GM21717 (cell line): ENCODE results near the gene GPR180.
"Not testable (repeated sequence)": the region's sequence is repeated elsewhere in the genome, so short reads cannot be mapped to it uniquely, and the experiment has no call there.

Experiments used
- ATAC-seq: cut with Tn5 transposase; IDR thresholded peaks from one replicate; pipeline ENCODE4 v1.9.1; 2021; ENCODE audit warnings: mild to moderate bottlenecking, moderate library complexity; ENCODE audit not compliant: unreplicated experiment

The GPR180 gene

GRCh38 chr13:94595950-94596574, 5.6 kb upstream of the GPR180 start, which contains the start of gene TGDS:
Gene TGDS, minus strand, starts transcription at chr13:94596152. Its CDS starts 16 bp downstream, at chr13:94596136.
- ATAC-seq, result peak; percentile 97

DNA sequence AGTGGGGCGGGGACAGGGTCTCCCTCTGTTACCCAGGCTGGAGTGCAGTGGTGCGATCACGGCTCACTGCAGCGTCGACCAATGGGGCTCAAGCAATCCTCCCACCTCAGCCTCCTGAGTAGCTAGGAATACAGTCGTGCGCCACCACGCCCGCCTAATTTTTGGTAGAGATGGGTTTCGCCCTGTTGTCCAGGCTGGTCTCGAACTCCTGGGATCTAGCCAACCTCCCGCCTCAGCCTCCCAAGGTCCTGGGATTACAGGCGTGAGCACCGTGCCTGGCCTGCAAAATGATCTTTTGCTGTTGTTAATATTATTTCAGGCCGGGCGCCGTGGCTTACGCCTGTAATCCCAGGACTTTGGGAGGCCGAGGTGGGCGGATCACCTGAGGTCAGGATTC, 5.1 kb upstream of the GPR180 start:
- no peak for ATAC-seq

- ATAC-seq, result no peak
Measured at GRCh38 chr13:94598281-94598680, 3.4 kb upstream of the GPR180 start.

DNA sequence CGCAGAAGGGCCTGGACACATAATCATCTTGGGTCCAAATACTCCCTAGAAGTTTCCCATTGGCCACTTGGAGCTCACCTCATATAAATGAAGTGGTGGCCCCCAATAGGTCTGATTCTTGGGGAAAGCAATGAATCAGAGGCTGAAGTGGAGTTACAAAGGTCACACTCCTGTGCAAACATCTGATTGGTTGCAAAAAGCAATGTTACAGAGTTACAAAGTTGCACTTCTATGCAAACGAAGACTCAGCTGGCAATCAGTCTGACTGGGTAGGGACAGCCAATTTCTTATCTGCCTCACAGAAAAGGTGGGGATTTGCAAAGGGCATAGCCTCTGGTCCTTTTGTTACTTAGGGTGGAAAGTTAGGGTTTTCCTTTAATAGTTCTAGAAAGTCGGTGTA, 1.8 kb upstream of the GPR180 start:
- ATAC-seq, result no peak

DNA sequence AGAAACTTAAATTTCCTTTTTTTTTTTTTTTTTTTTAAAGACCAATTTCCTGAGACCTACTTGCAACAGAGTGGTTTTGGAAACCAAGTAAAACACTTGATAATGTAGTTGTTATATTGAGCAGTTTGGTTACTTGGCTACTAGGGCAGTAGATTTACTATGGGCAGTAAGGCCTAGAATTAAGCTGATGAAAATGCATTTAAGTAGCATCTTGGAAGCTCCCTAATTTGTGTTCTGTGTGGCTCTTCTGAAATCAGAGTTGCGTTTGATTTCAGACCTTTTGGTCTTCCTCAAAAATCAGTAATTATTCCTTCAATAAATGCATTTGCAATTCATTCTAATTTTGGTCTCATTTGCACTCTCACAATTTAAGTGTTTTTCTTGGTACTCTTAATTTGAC, 810 bp downstream of the GPR180 start:
- ATAC-seq, result no peak

DNA sequence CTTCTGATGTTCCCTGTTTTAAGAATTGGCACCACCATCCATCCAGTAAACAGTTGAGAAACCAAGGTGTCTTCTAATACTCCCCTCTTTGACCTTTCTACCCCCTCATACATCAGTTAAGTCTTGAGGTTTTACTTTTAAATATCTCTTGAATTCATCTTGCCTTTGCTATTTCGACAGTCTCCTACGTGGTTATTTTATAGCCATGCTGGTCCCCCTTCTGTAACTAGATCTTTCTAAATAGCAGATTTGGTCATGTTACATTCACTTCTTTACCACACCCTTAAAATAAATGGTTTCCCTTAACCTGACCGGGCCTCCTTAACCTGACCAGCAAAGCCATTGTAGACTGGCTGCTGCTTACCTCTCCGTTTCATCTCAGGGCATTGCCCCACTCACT, 5.4 kb downstream of the GPR180 start:
- no peak for ATAC-seq

DNA sequence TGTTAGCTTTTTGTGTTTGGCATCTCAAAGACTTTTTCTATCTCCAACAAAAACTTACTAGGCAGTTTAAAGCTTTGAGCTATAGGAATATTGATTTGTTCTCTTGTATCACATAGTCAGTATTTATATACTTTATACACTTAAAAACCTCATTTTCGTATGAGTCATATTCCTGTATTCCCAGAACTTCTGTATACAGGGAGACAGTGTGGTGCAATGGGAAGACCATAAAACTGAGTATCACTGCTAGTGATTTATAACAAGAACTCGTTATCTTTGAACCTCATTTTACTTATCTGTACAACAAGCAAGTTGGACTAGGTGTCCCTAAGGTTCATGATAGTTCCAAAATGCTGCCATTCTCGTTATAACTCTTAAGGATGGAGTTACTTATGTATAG, 6.3 kb downstream of the GPR180 start:
- ATAC-seq, result no peak

- no peak for ATAC-seq
Measured at GRCh38 chr13:94608586-94608985, 6.9 kb downstream of the GPR180 start.

DNA sequence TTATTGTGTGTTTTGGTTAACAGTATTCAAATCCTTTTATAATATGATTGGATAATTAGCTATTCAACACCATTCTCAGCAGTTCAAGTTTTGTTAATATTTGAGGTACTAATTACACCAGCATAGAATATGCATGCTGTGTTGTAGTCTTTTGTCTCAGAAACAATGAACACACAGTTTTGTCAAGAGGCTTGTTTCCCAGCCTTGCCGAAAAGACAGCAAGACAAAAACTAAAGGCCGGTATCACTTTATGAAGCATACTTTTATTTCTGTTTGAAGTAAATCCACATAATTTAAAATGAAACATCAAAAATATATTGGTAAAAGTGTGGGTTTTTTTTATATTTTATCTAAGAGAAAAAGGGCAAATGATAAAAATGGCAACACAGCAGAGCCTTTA, 7.5 kb downstream of the GPR180 start:
- no peak for ATAC-seq

GRCh38 chr13:94610475-94610874, 8.8 kb downstream of the GPR180 start:
- no peak for ATAC-seq

DNA sequence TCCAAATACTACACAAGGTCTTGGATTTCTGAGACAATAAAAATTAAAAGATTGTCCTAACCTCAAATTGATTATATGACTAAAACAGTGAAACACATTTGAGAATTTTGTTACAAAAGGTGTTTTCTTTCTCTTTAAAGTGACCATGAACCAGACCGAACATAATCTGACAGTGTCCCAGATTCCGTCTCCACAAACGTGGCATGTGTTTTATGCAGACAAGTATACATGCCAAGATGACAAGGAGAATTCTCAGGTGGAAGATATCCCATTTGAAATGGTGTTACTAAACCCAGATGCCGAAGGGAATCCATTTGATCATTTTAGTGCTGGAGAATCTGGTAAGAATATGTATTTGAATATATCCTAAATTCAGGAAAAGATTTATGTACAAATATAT, 10.4 kb downstream of the GPR180 start:
- ATAC-seq, result no peak

GRCh38 chr13:94613051-94613450, 11.4 kb downstream of the GPR180 start:
- no peak for ATAC-seq

DNA sequence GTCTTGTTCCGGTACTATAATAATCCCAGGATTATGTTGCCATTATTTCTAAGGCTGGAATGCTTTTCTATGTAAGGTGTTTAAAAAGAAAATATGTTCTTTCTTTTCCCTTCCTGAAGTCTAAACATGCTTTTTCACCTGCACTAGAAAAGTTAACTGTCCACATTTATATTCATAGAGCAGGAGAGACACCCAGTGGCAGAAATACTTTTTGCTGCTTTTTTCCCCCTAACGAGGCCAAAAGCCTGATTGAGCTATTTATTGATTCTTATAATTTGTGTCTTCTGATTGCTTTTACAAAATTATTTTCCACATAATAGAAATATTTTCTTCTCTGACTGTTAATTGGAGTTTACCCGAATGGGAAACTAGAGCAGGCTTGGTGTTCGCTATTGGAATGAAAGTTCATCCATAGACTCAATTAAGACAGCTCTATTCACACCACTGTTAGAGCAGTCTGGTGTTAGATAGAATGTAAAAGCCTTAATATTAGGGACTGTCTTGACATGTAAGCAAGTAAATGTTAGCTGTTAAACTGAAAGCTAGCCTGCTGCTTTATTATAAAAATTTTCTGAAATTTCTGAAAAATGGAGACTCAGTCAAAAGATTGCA, 15.8 kb downstream of the GPR180 start:
- no peak for ATAC-seq

GRCh38 chr13:94620286-94620896, 18.7 kb downstream of the GPR180 start:
- ATAC-seq, result peak; percentile 80

DNA sequence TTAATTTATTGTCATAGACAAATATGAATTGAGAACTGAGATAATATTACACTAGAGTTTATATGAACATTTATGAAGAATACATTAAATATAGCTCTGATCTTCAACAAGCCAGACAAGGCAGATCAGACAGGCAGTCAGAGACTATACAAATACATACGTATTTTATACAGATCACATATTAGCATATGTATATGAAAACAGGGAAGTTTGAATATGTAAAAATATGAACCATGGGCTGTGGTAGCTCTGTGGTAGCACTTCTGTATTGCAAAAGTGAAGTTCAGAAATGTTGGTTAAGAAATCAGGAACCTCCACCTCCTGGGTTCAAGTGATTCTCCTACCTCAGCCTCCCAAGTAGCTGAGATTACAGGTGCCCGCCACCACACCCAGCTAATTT, 20.7 kb downstream of the GPR180 start:
- ATAC-seq, result no peak

- no peak for ATAC-seq
Measured at GRCh38 chr13:94623316-94623715, 21.7 kb downstream of the GPR180 start.

DNA sequence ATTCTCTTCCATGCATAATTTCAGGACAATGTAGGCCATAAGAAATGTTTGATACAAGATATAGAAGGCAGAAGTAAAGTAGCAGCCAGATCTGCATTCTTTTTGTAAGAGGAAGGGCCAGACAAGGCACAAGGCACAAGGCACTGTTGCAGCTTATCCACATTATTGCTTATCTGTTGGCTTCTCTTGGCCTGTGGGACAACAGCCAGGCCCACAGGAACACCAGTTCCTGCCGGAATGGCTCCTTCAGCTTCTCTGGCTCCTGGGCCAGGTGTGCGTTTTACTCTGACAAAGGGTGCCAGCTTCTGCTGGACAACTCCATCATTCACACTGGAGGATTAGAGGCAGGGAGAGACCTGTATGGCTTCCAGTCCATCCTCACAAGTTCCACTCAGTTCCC, 29.2 kb downstream of the GPR180 start:
- no peak for ATAC-seq

- no peak for ATAC-seq
Measured at GRCh38 chr13:94632226-94632980, 30.7 kb downstream of the GPR180 start.

- ATAC-seq, result not testable (repeated sequence)
Measured at GRCh38 chr13:94636096-94636495, 34.4 kb downstream of the GPR180 start.

GRCh38 chr13:94636942-94637578, 35.4 kb downstream of the GPR180 start:
- no peak for ATAC-seq

DNA sequence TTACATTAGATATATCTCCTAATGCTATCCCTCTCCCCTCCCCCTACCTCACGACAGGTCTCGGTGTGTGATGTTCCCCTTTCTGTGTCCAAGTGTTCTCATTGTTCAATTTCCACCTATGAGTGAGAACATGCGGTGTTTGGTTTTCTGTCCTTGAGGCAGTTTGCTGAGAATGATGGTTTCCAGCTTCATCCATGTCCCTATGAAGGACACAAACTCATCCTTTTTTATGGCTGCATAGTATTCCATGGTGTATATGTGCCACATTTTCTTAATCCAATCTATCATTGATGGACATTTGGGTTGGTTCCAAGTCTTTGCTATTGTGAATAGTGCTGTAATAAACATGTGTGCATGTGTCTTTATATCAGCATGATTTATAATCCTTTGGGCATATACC, 36.0 kb downstream of the GPR180 start:
- not testable (repeated sequence) for ATAC-seq
